ENCODE measurements around the gene SLC38A10. TPM values are rescaled to one million over a fixed set of nuclear protein-coding genes. Genes with fewer than 3 reads are reported as not detected.

The SLC38A10 gene
- total and polyA plus RNA-seq, 10 of the 15 experiments (the other 5 are each of a cell fraction or from before 2014, with no cell fraction given): 0.52 to 67.9 (median 22.1) TPM

- ATAC-seq (no peak), FAIRE-seq (no peak), DNase-seq (ENCODE audit: low read depth, low spot score) (no peak)
- ChIA-PET CTCF (interaction anchor here (1.0 to 3.1 kb wide), 7 partner anchors 9 to 96 kb away, joined by 3 to 17 read pairs (median 4); partner anchors contain the start of gene CEP131), SMC1A (ENCODE audit: uncharacterized antibody, unreplicated experiment) (interaction anchor here (0.6 to 2.2 kb wide), 5 partner anchors 9 to 246 kb away, joined by 3 to 7 read pairs (median 6); no protein-coding TSS in a partner anchor), RAD21 (ENCODE audit: unreplicated experiment) (interaction anchor here (0.7 to 2.0 kb wide), 5 partner anchors 10 to 313 kb away, joined by 3 to 18 read pairs (median 4); partner anchors contain the start of genes CEP131 and FAAP100), POLR2A (interaction anchor here (1.4 to 1.8 kb wide), 2 partner anchors 10 to 16 kb away, joined by 7 to 18 read pairs; partner anchors contain the start of gene CEP131)
- Histone ChIP-seq H3K9ac (ENCODE audit: control insufficient read depth, insufficient read depth, low read length) (peak overlapping the region; percentile 79), H3K79me2 (ENCODE audit: control insufficient read depth, insufficient read depth, low read length) (peaks cover 39% of the 10 kb centered on the region), H3K4me3 (peak overlapping the region; percentile 82), H3K9me3 (replicated peaks; ENCODE audit: control insufficient read depth, insufficient read depth, low read length) (no peaks in the 10 kb centered on the region), H4K20me1 (ENCODE audit: control insufficient read depth, insufficient read depth) (no peaks in the 10 kb centered on the region), H3K36me3 (ENCODE audit: control insufficient read depth in 2 of 2, insufficient read depth in 2 of 2, low read length in 1 of 2) (peaks cover 0 to 2% of the 10 kb centered on the region in 2 experiments; a peak in 2 of 4 replicates), H2AFZ (ENCODE audit: control insufficient read depth, low read depth, low read length) (peak overlapping the region; percentile 56), H3K27me3 (replicated peaks in 1 of 2; ENCODE audit: control insufficient read depth in 2 of 2, insufficient read depth in 2 of 2, low read length in 1 of 2) (no peaks in the 10 kb centered on the region), H3K4me2 (ENCODE audit: control insufficient read depth, insufficient read depth) (peak overlapping the region; percentile 94), H3K4me1 (ENCODE audit: control insufficient read depth, insufficient read depth, low read length) (peaks cover 12% of the 10 kb centered on the region), H3K27ac (ENCODE audit: control insufficient read depth, insufficient read depth) (peak overlapping the region; percentile 35)
- intact Hi-C loops (cut with micrococcal nuclease; ENCODE audit: unreplicated experiment) (no loop called here), in situ Hi-C loops (cut with MboI) (loop anchor here (25.0 kb wide), 1 partner anchor 226 kb away; no protein-coding TSS in a partner anchor)
- TF ChIP-seq IRF5 (IDR thresholded peaks at IDR 0.05; ENCODE audit: borderline replicate concordance) (no peak), SUPT20H (IDR thresholded peaks at IDR 0.05; ENCODE audit: borderline replicate concordance, control insufficient read depth, low read depth, low read length) (no peak), TCF3 (IDR thresholded peaks at IDR 0.05; ENCODE audit: borderline replicate concordance, insufficient read depth, low read depth, low read length) (no peak), LARP7 (IDR thresholded peaks at IDR 0.05) (no peak), ZSCAN29 (IDR thresholded peaks at IDR 0.05) (no peak), EZH2 (IDR thresholded peaks at IDR 0.05; ENCODE audit: borderline replicate concordance, control insufficient read depth, low read depth, low read length) (no peak), EGR1 (IDR thresholded peaks at IDR 0.05; ENCODE audit: borderline replicate concordance in 1 of 2, low read depth in 2 of 2, low read length in 2 of 2) (no peak), CBX3 (IDR thresholded peaks at IDR 0.05; ENCODE audit: borderline replicate concordance, low read depth) (no peak), MTA3 (IDR thresholded peaks at IDR 0.05; ENCODE audit: borderline replicate concordance, low read length) (no peak), PAX8 (IDR thresholded peaks at IDR 0.05) (no peak), ZBTB33 (IDR thresholded peaks at IDR 0.05) (no peak), ZNF687 (IDR thresholded peaks at IDR 0.05) (no peak), RCOR1 (conservative IDR thresholded peaks at IDR 0.05; ENCODE audit: low read depth, low read length) (no peak), KAT2A (conservative IDR thresholded peaks at IDR 0.05; ENCODE audit: control insufficient read depth, low read depth, low read length) (no peak), WRNIP1 (IDR thresholded peaks at IDR 0.05; ENCODE audit: borderline replicate concordance, low read depth, low read length) (no peak), GATAD2B (conservative IDR thresholded peaks at IDR 0.05; ENCODE audit: low read depth) (no peak), FOS (IDR thresholded peaks at IDR 0.05; ENCODE audit: borderline replicate concordance, extremely low read depth, insufficient read length) (no peak)
- BruUV-seq (replicated peaks): no TSS peak
- under 1% methylated on average over 23 of the region's 26 CpGs for WGBS (ENCODE audit: insufficient coverage, insufficient replicate concordance, low lambda C conversion rate, missing lambda C conversion rate)
These were observed 56.7 kb downstream of the SLC38A10 start for GRCh38 chr17:81238490-81238814.
